Chondrocyte (in vitro differentiated cells): ENCODE results near the gene HOXB2. TPM values are rescaled to one million over a fixed set of nuclear protein-coding genes. Genes with fewer than 3 reads are reported as not detected.

ENCODE experiments used
- DNase-seq: peaks from one replicate; pipeline ENCODE4 v3.0.0; 2021; ENCODE audit warnings: mixed read lengths, low spot score
- H3K27ac Mint-ChIP-seq: one replicate; pipeline ENCODE4 v1.8.0; 2021; ENCODE audit warnings: mild to moderate bottlenecking, moderate library complexity, mixed read lengths; ENCODE audit not compliant: unreplicated experiment
- H3K27me3 Mint-ChIP-seq: 2 replicates; pipeline ENCODE4 v1.8.0; 2021; ENCODE audit warnings: low read depth, mixed read lengths
- H3K36me3 Mint-ChIP-seq: 2 replicates; pipeline ENCODE4 v1.8.0; 2021; ENCODE audit warnings: low read depth, mixed read lengths
- H3K4me1 Mint-ChIP-seq: 2 replicates; pipeline ENCODE4 v1.8.0; 2021; ENCODE audit warnings: low read depth, mild to moderate bottlenecking, mixed read lengths
- H3K4me3 Mint-ChIP-seq: one replicate; pipeline ENCODE4 v1.8.0; 2021; ENCODE audit warnings: mild to moderate bottlenecking, moderate library complexity, mixed read lengths; ENCODE audit not compliant: unreplicated experiment
- H3K9me3 Mint-ChIP-seq: 2 replicates; pipeline ENCODE4 v1.8.0; 2021; ENCODE audit warnings: low read depth, mixed read lengths
- CTCF ChIP-seq: fragments of 200-600 bp; sonication (generic); IDR thresholded peaks from 2 replicates; pipeline ENCODE4 v1.5.0; 2021; ENCODE audit warnings: antibody characterized with exemption, mild to moderate bottlenecking, moderate library complexity
- total RNA-seq: library from RNA; stranded (reverse); gene quantifications from 3 replicates; pipeline ENCODE4 v1.2.1, GENCODE V29; 2021

The HOXB2 gene
- total RNA-seq, 1 donor from 2014 or later, result 0.72 TPM

GRCh38 chr17:48526608-48527546, 18.0 kb downstream of the HOXB2 start:
- Mint-ChIP-seq H3K27ac (no peak overlapping the region), H3K4me1 (no peaks in the 10 kb centered on the region), H3K36me3 (no peaks in the 10 kb centered on the region), H3K27me3 (peaks cover 82% of the 10 kb centered on the region), H3K4me3 (no peak overlapping the region), H3K9me3 (no peaks in the 10 kb centered on the region)
- TF ChIP-seq CTCF, result no peak
- DNase-seq, result no peak

- Mint-ChIP-seq H3K27ac (no peak overlapping the region), H3K4me3 (no peak overlapping the region), H3K36me3 (no peaks in the 10 kb centered on the region), H3K9me3 (no peaks in the 10 kb centered on the region), H3K27me3 (peaks cover 69% of the 10 kb centered on the region), H3K4me1 (no peaks in the 10 kb centered on the region)
- no peak for DNase-seq
- peak; percentile 12 for TF ChIP-seq CTCF
Measured at GRCh38 chr17:48523010-48523409, 21.9 kb downstream of the HOXB2 start.

- TF ChIP-seq CTCF, result no peak
- DNase-seq, result no peak
- no peak overlapping the region for H3K27ac Mint-ChIP-seq
- H3K9me3 Mint-ChIP-seq, result no peaks in the 10 kb centered on the region
- no peaks in the 10 kb centered on the region for H3K4me1 Mint-ChIP-seq
- H3K4me3 Mint-ChIP-seq, result no peak overlapping the region
- H3K27me3 Mint-ChIP-seq, result peaks cover 72% of the 10 kb centered on the region
- H3K36me3 Mint-ChIP-seq, result no peaks in the 10 kb centered on the region
Measured at GRCh38 chr17:48522031-48522653, 22.8 kb downstream of the HOXB2 start.

GRCh38 chr17:48520631-48521079, 24.3 kb downstream of the HOXB2 start:
- no peak for DNase-seq
- Mint-ChIP-seq H3K36me3 (no peaks in the 10 kb centered on the region), H3K4me1 (no peaks in the 10 kb centered on the region), H3K9me3 (no peaks in the 10 kb centered on the region), H3K27ac (no peak overlapping the region), H3K4me3 (no peak overlapping the region), H3K27me3 (peaks cover 71% of the 10 kb centered on the region)
- TF ChIP-seq CTCF, result no peak

- Mint-ChIP-seq H3K27ac (no peak overlapping the region), H3K36me3 (no peaks in the 10 kb centered on the region), H3K4me1 (no peaks in the 10 kb centered on the region), H3K9me3 (no peaks in the 10 kb centered on the region), H3K27me3 (peaks cover 73% of the 10 kb centered on the region), H3K4me3 (no peak overlapping the region)
- no peak for TF ChIP-seq CTCF
- DNase-seq, result no peak
Measured at GRCh38 chr17:48519427-48519826, 25.5 kb downstream of the HOXB2 start.
